Prostate gland (tissue), 2 donors: ENCODE data around the gene TICRR.

Experiments
- CTCF ChIP-seq, 4 experiments: fragments of 200-600 bp in 2 of 4; fragments of 450-650 bp in 2 of 4; sonication (generic) in 2 of 4; IDR thresholded peaks; 1 replicate in 3 of 4; 2 replicates in 1 of 4; pipeline ENCODE4 v1.5.1; 2016 to 2019; ENCODE audit warnings: antibody characterized with exemption in 4 of 4, mild to moderate bottlenecking in 2 of 4, moderate library complexity in 2 of 4
- POLR2A ChIP-seq: fragments of 450-650 bp; IDR thresholded peaks from one replicate; pipeline ENCODE4 v1.6.1; 2016; ENCODE audit warnings: antibody characterized with exemption, mild to moderate bottlenecking

GRCh38 chr15:89641053-89641452 is 65.8 kb downstream of the TICRR start:
- TF ChIP-seq POLR2A = no peak
- no peak for TF ChIP-seq CTCF (IDR thresholded peaks at IDR 0.05)
